Thyroid gland (tissue), 4 donors: Measurements from ENCODE around the gene INHBE. TPM values are rescaled to one million over a fixed set of nuclear protein-coding genes. Genes with fewer than 3 reads are reported as not detected.
A peak's percentile ranks its signal among the peaks of the same experiment; 100 is the strongest.

Experiments
- DNase-seq, 2 donors: peaks; one replicate each; pipeline ENCODE4 v3.0.0-alpha.2; 2019
- H3K27ac ChIP-seq, 3 donors: fragments of 200-600 bp; sonication (generic); 1 replicate in 2 of 3; 2 replicates in 1 of 3; pipeline ENCODE4 v1.5.1; 2016 to 2019; ENCODE audit warnings: mild to moderate bottlenecking in 1 of 3, moderate library complexity in 1 of 3
- H3K27me3 ChIP-seq: fragments of 200-600 bp; sonication (generic); one replicate; pipeline ENCODE4 v1.5.1; 2019
- H3K36me3 ChIP-seq, 2 donors: fragments of 200-600 bp; sonication (generic); one replicate each; pipeline ENCODE4 v1.5.1; 2016 to 2019
- H3K4me1 ChIP-seq, 2 donors: fragments of 200-600 bp; sonication (generic); one replicate each; pipeline ENCODE4 v1.5.1; 2017 to 2019
- H3K4me3 ChIP-seq, 3 donors: fragments of 200-600 bp; sonication (generic); replicated peaks in 1 of 3; 1 replicate in 2 of 3; 2 replicates in 1 of 3; pipeline ENCODE4 v1.5.1; 2016; ENCODE audit warnings: mild to moderate bottlenecking in 1 of 3
- H3K9me3 ChIP-seq: fragments of 200-600 bp; sonication (generic); one replicate; pipeline ENCODE4 v1.5.1; 2017
- POLR2A ChIP-seq, 2 donors: fragments of 450-650 bp; IDR thresholded peaks; one replicate each; pipeline ENCODE4 v1.6.1; 2017; ENCODE audit warnings: antibody characterized with exemption in 2 of 2, mild to moderate bottlenecking in 2 of 2, moderate library complexity in 1 of 2
- WGBS, 2 donors: methylation state at CpG; one replicate each; pipeline ENCODE4 v1.1.5; 2017; 5-methylcytosine and 5-hydroxymethylcytosine counted together
- intact Hi-C: fragments of 100-400 bp; cut with DNase I; formaldehyde crosslinking; loops from one replicate; pipeline ENCODE4 v1.15.1; 2023
- total RNA-seq, 4 donors: library from RNA; depleted of rRNA; stranded (reverse); fragments of >200 nt; gene quantifications; one replicate each; pipeline ENCODE4 v1.2.3, GENCODE V29; 2016
- TF ChIP-seq, protein P1 (sequence below), 6 experiments: fragments of 200-600 bp in 3 of 6; fragments of 450-650 bp in 3 of 6; sonication (generic) in 3 of 6; IDR thresholded peaks; one replicate each; pipeline ENCODE4 v1.5.1; 2016 to 2019; ENCODE audit warnings: antibody characterized with exemption in 6 of 6, mild to moderate bottlenecking in 2 of 6, inconsistent platforms in 1 of 6, moderate library complexity in 1 of 6

INHBE gene
- total RNA-seq, 4 donors from 2014 or later: not detected

DNA sequence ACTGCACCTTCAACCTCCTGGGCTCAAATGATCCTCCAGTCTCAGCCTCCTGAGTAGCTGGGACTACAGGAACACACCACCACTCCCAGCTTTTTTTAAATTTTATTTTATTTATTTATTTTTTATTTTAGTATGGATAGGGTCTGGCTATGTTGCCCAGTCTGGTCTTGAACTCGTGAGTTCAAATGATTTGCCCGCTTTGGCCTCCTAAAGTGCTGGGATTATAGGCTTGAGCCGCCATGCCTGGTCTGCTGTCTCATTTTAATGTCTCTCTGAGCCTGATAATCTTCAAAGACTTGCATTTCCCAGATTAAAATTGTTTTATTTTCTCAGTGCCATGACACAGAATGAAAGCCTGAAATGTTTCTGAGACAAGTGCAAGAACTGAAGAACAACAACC, 21.7 kb upstream of the INHBE start:
- WGBS, 2 donors: 64 to 80% methylated on average over 3 of the region's 3 CpGs

DNA sequence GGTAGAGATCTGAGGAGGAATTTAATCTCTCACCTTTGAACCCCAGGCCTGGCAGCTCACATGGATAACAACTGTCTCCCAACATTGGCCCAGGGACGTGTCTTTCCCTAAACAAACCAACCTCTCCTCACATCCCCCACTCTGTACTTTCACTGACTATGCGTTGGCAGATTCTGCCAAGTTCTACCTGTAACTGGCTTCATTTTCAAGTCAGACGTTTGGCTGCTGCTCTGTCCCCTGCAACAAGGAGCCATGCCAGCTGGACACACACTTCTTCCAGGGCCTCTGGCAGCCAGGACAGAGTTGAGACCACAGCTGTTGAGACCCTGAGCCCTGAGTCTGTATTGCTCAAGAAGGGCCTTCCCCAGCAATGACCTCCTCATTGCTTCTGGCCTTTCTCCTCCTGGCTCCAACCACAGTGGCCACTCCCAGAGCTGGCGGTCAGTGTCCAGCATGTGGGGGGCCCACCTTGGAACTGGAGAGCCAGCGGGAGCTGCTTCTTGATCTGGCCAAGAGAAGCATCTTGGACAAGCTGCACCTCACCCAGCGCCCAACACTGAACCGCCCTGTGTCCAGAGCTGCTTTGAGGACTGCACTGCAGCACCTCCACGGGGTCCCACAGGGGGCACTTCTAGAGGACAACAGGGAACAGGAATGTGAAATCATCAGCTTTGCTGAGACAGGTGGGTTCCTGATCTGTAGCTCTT, 20.4 kb upstream of the INHBE start, which contains the start of gene INHBC:
TSS of gene INHBC (plus strand) at position 268 of the 707 bp plus-strand sequence. CDS start at position 371, 103 bp downstream.
- 28 to 54% methylated on average over 3 to 7 of the region's 8 CpGs for WGBS, 2 donors
- no peaks in the 10 kb centered on the region for H3K27me3 ChIP-seq
- intact Hi-C loops: no loop called here
- peak; percentile 62 to 70 for DNase-seq
- H3K27ac ChIP-seq: peak within 1 kb of the TSS; percentile 21 to 51 (median 47)
- no peak within 1 kb of the TSS for H3K4me3 ChIP-seq
- no peaks in the 10 kb centered on the region for H3K36me3 ChIP-seq
- H3K4me1 ChIP-seq: peaks cover 15 to 25% of the 10 kb centered on the region in 2 donors
- TF ChIP-seq POLR2A (IDR thresholded peaks at IDR 0.05): no peak
- TF ChIP-seq, protein P1, sequence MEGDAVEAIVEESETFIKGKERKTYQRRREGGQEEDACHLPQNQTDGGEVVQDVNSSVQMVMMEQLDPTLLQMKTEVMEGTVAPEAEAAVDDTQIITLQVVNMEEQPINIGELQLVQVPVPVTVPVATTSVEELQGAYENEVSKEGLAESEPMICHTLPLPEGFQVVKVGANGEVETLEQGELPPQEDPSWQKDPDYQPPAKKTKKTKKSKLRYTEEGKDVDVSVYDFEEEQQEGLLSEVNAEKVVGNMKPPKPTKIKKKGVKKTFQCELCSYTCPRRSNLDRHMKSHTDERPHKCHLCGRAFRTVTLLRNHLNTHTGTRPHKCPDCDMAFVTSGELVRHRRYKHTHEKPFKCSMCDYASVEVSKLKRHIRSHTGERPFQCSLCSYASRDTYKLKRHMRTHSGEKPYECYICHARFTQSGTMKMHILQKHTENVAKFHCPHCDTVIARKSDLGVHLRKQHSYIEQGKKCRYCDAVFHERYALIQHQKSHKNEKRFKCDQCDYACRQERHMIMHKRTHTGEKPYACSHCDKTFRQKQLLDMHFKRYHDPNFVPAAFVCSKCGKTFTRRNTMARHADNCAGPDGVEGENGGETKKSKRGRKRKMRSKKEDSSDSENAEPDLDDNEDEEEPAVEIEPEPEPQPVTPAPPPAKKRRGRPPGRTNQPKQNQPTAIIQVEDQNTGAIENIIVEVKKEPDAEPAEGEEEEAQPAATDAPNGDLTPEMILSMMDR (IDR thresholded peaks at IDR 0.05): no peak
- H3K9me3 ChIP-seq: no peaks in the 10 kb centered on the region

More for the DNA sequence above, 21.7 kb upstream of the INHBE start:
- no peak for DNase-seq
- intact Hi-C loops: no loop called here
- H3K4me1 ChIP-seq: peaks cover 21 to 35% of the 10 kb centered on the region in 2 donors
- TF ChIP-seq, protein P1 (IDR thresholded peaks at IDR 0.05): no peak
- no peak for TF ChIP-seq POLR2A (IDR thresholded peaks at IDR 0.05)
- no peak overlapping the region for H3K4me3 ChIP-seq
- H3K27ac ChIP-seq: peak overlapping the region in 1 of 3 donors; percentile 21
- H3K36me3 ChIP-seq: no peaks in the 10 kb centered on the region
- no peaks in the 10 kb centered on the region for H3K9me3 ChIP-seq
- no peaks in the 10 kb centered on the region for H3K27me3 ChIP-seq

- no peaks in the 10 kb centered on the region for H3K9me3 ChIP-seq
- intact Hi-C loops: no loop called here
- H3K27ac ChIP-seq: peak overlapping the region; percentile 21 to 51 (median 47)
- H3K36me3 ChIP-seq: no peaks in the 10 kb centered on the region
- TF ChIP-seq POLR2A (IDR thresholded peaks at IDR 0.05): no peak
- TF ChIP-seq, protein P1 (IDR thresholded peaks at IDR 0.05): no peak
- 62 to 89% methylated on average over 4 of the region's 4 CpGs for WGBS, 2 donors
- peaks cover 15 to 22% of the 10 kb centered on the region in 2 donors for H3K4me1 ChIP-seq
- no peak for DNase-seq
- no peak overlapping the region for H3K4me3 ChIP-seq
- H3K27me3 ChIP-seq: no peaks in the 10 kb centered on the region
Observed at GRCh38 chr12:57435293-57435692, 19.8 kb upstream of the INHBE start.

GRCh38 chr12:57438400-57438799, 16.7 kb upstream of the INHBE start:
- peaks cover 11 to 14% of the 10 kb centered on the region in 2 donors for H3K4me1 ChIP-seq
- 90 to 100% methylated on average over 1 of the region's 1 CpG for WGBS, 2 donors
- no peaks in the 10 kb centered on the region for H3K36me3 ChIP-seq

More at GRCh38 chr12:57438400-57438799, 16.7 kb upstream of the INHBE start:
- Histone ChIP-seq H3K27ac (no peak overlapping the region), H3K9me3 (no peaks in the 10 kb centered on the region), H3K27me3 (no peaks in the 10 kb centered on the region), H3K4me3 (no peak overlapping the region)
- intact Hi-C loops: no loop called here
- no peak for DNase-seq
- TF ChIP-seq POLR2A (IDR thresholded peaks at IDR 0.05): no peak
- TF ChIP-seq, protein P1 (IDR thresholded peaks at IDR 0.05): no peak
